Activated CD8-positive, alpha-beta T cell treated with anti-CD3 and anti-CD28 coated beads for 36 hours (primary cell): Measurements from ENCODE around the gene AKNA. TPM values are rescaled to one million over a fixed set of nuclear protein-coding genes. Genes with fewer than 3 reads are reported as not detected.

Source experiments
- ATAC-seq: fragments of 200-7000 bp; cut with Tn5 transposase; one replicate; pipeline ENCODE4 v1.10.0; 2021; ENCODE audit warnings: mild to moderate bottlenecking, moderate library complexity
- CTCF ChIA-PET: fragments of 350-600 bp; sonication (Branson Sonifier 250); formaldehyde crosslinking; loops from one replicate; lab custom pipeline; 2021; ENCODE audit warnings: antibody characterized with exemption; lab: Charles Lee
- POLR2A ChIA-PET: fragments of 350-600 bp; sonication (Branson Sonifier 250); formaldehyde crosslinking; loops from one replicate; lab custom pipeline; 2021; ENCODE audit warnings: antibody characterized with exemption; lab: Charles Lee
- DNase-seq: peaks from one replicate; pipeline ENCODE4 v3.0.0-alpha.2; 2020
- H3K27ac Mint-ChIP-seq: one replicate; pipeline ENCODE4 v1.8.0; 2021; ENCODE audit warnings: mild to moderate bottlenecking, mixed read lengths
- H3K27me3 Mint-ChIP-seq: one replicate; pipeline ENCODE4 v1.8.0; 2021; ENCODE audit warnings: mixed read lengths
- H3K36me3 Mint-ChIP-seq: one replicate; pipeline ENCODE4 v1.8.0; 2021; ENCODE audit warnings: low read depth, mixed read lengths
- H3K4me1 Mint-ChIP-seq: one replicate; pipeline ENCODE4 v1.8.0; 2021; ENCODE audit warnings: low read depth, mixed read lengths
- H3K4me3 Mint-ChIP-seq: one replicate; pipeline ENCODE4 v1.8.0; 2021; ENCODE audit warnings: mild to moderate bottlenecking, moderate library complexity, mixed read lengths
- H3K9me3 Mint-ChIP-seq: one replicate; pipeline ENCODE4 v1.8.0; 2021; ENCODE audit warnings: mixed read lengths
- CTCF ChIP-seq: fragments of 200-600 bp; IDR thresholded peaks from one replicate; pipeline ENCODE4 v1.8.0; 2022; ENCODE audit warnings: antibody characterized with exemption, mild to moderate bottlenecking
- intact Hi-C: fragments of 100-400 bp; cut with micrococcal nuclease; formaldehyde crosslinking; loops from one replicate; pipeline ENCODE4 v1.10.0; 2022
- total RNA-seq, 2 experiments: library from RNA; stranded (reverse); gene quantifications; one replicate each; pipeline ENCODE4 v1.2.3, GENCODE V29; 2021

The AKNA gene
- total RNA-seq, 2 experiments from 2014 or later: 166 to 167 TPM

- intact Hi-C loops: no loop called here
- TF ChIP-seq CTCF: no peak
- Mint-ChIP-seq H3K9me3 (peaks cover 8% of the 10 kb centered on the region), H3K36me3 (peaks cover 3% of the 10 kb centered on the region), H3K27ac (no peak overlapping the region), H3K4me1 (no peaks in the 10 kb centered on the region), H3K4me3 (no peak overlapping the region), H3K27me3 (no peaks in the 10 kb centered on the region)
- CTCF ChIA-PET: interaction anchor here (0.7 to 1.4 kb wide), 3 partner anchors 9 to 193 kb away, joined by 3 to 8 read pairs (median 4); no protein-coding TSS in a partner anchor
- ATAC-seq (no peak), DNase-seq (no peak)
- POLR2A ChIA-PET: no interaction called here
These were observed 87.5 kb downstream of the AKNA start for GRCh38 chr9:114300153-114300845.

- Mint-ChIP-seq H3K4me1 (no peaks in the 10 kb centered on the region), H3K4me3 (no peak overlapping the region), H3K27me3 (no peaks in the 10 kb centered on the region), H3K36me3 (peaks cover 6% of the 10 kb centered on the region), H3K27ac (no peak overlapping the region), H3K9me3 (peaks cover 16% of the 10 kb centered on the region)
- intact Hi-C loops: no loop called here
- ChIA-PET CTCF (interaction anchor here (1.2 to 1.4 kb wide), 2 partner anchors 8 to 192 kb away, joined by 4 to 8 read pairs; no protein-coding TSS in a partner anchor), POLR2A (no interaction called here)
- no peak for TF ChIP-seq CTCF
- DNase-seq (no peak), ATAC-seq (no peak)
These were observed 88.3 kb downstream of the AKNA start for GRCh38 chr9:114299286-114300152.

GRCh38 chr9:114296338-114296737 is 91.4 kb downstream of the AKNA start:
- ChIA-PET POLR2A (no interaction called here), CTCF (interaction anchor here (0.9 to 1.0 kb wide), 2 partner anchors 49 to 188 kb away, joined by 3 read pairs; no protein-coding TSS in a partner anchor)
- no peak for ATAC-seq
- Mint-ChIP-seq H3K36me3 (peaks cover 7% of the 10 kb centered on the region), H3K9me3 (peaks cover 16% of the 10 kb centered on the region), H3K27ac (no peak overlapping the region), H3K4me3 (no peak overlapping the region), H3K27me3 (no peaks in the 10 kb centered on the region), H3K4me1 (no peaks in the 10 kb centered on the region)
- intact Hi-C loops: no loop called here
- TF ChIP-seq CTCF: no peak
- no peak for DNase-seq

GRCh38 chr9:114294664-114295063 is 93.1 kb downstream of the AKNA start:
- ChIA-PET POLR2A (no interaction called here), CTCF (interaction anchor here (3.0 kb wide), 1 partner anchor 187 kb away, joined by 10 read pairs; no protein-coding TSS in a partner anchor)
- H3K9me3 Mint-ChIP-seq: peaks cover 16% of the 10 kb centered on the region
- intact Hi-C loops: loop anchor here (5.0 kb wide), 3 partner anchors 137 to 212 kb away; partner anchors contain the start of gene COL27A1
- peaks cover 2% of the 10 kb centered on the region for H3K27me3 Mint-ChIP-seq
- peaks cover 7% of the 10 kb centered on the region for H3K36me3 Mint-ChIP-seq
- no peak overlapping the region for H3K4me3 Mint-ChIP-seq
- ATAC-seq: no peak
- no peaks in the 10 kb centered on the region for H3K4me1 Mint-ChIP-seq
- no peak for DNase-seq
- TF ChIP-seq CTCF: no peak
- H3K27ac Mint-ChIP-seq: no peak overlapping the region
